GM21619 (cell line): ENCODE results near the gene EEF1B2.
A peak's percentile ranks its signal among the peaks of the same experiment; 100 is the strongest.
"Not testable (repeated sequence)": the region's sequence is repeated elsewhere in the genome, so short reads cannot be mapped to it uniquely, and the experiment has no call there.

Source experiments
- ATAC-seq: cut with Tn5 transposase; IDR thresholded peaks from one replicate; pipeline ENCODE4 v1.9.1; 2021; ENCODE audit not compliant: unreplicated experiment

The EEF1B2 gene

GRCh38 chr2:206159346-206160124, at the start of gene EEF1B2, which contains the start of gene NDUFS1:
EEF1B2 (plus strand) TSS chr2:206159895; CDS start chr2:206159980, 85 bp downstream.
NDUFS1 (minus strand) TSS chr2:206159444; CDS start chr2:206153678, 5,766 bp downstream.
- peak; percentile 90 for ATAC-seq

- no peak for ATAC-seq
Observed at GRCh38 chr2:206112108-206112507, 47.6 kb upstream of the EEF1B2 start.

GRCh38 chr2:206112846-206113547, 46.7 kb upstream of the EEF1B2 start:
- ATAC-seq, result no peak

GRCh38 chr2:206115026-206115578, 44.6 kb upstream of the EEF1B2 start:
- ATAC-seq, result no peak

- ATAC-seq, result no peak
Observed at GRCh38 chr2:206116278-206116677, 43.4 kb upstream of the EEF1B2 start.

- not testable (repeated sequence) for ATAC-seq
Observed at GRCh38 chr2:206122569-206122968, 37.1 kb upstream of the EEF1B2 start.

- no peak for ATAC-seq
Observed at GRCh38 chr2:206125901-206126300, 33.8 kb upstream of the EEF1B2 start.

GRCh38 chr2:206127656-206128055, 32.0 kb upstream of the EEF1B2 start:
- ATAC-seq, result no peak

- no peak for ATAC-seq
Observed at GRCh38 chr2:206143451-206143850, 16.2 kb upstream of the EEF1B2 start.

- no peak for ATAC-seq
Observed at GRCh38 chr2:206144383-206144782, 15.3 kb upstream of the EEF1B2 start.

- no peak for ATAC-seq
Observed at GRCh38 chr2:206145665-206146064, 14.0 kb upstream of the EEF1B2 start.

GRCh38 chr2:206149330-206149729, 10.4 kb upstream of the EEF1B2 start:
- no peak for ATAC-seq

- ATAC-seq, result no peak
Observed at GRCh38 chr2:206150168-206150567, 9.5 kb upstream of the EEF1B2 start.

- no peak for ATAC-seq
Observed at GRCh38 chr2:206150631-206151030, 9.1 kb upstream of the EEF1B2 start.

GRCh38 chr2:206154197-206154596, 5.5 kb upstream of the EEF1B2 start:
- ATAC-seq, result peak; percentile 73

- not testable (repeated sequence) for ATAC-seq
Observed at GRCh38 chr2:206157014-206157413, 2.7 kb upstream of the EEF1B2 start.

- peak; percentile 10 for ATAC-seq
Observed at GRCh38 chr2:206158563-206159345, 941 bp upstream of the EEF1B2 start.

- peak; percentile 40 for ATAC-seq
Observed at GRCh38 chr2:206160125-206160806, 571 bp downstream of the EEF1B2 start.

- ATAC-seq, result no peak
Observed at GRCh38 chr2:206160807-206161179, 1.1 kb downstream of the EEF1B2 start.

- ATAC-seq, result not testable (repeated sequence)
Observed at GRCh38 chr2:206162401-206162800, 2.7 kb downstream of the EEF1B2 start.
